ENCODE measurements around the gene CFAP299.
"Not testable (repeated sequence)": the region's sequence is repeated elsewhere in the genome, so short reads cannot be mapped to it uniquely, and the experiment has no call there.

The CFAP299 gene

GRCh38 chr4:80614319-80614718 is 278.8 kb downstream of the CFAP299 start:
- DNase-seq, result no peak

- no peak for DNase-seq
Measured at GRCh38 chr4:80615099-80615498, 279.6 kb downstream of the CFAP299 start.

- no peak for DNase-seq
Measured at GRCh38 chr4:80619070-80619674, 283.6 kb downstream of the CFAP299 start.

- no peak for DNase-seq
Measured at GRCh38 chr4:80631861-80632260, 296.3 kb downstream of the CFAP299 start.

- no peak for DNase-seq
Measured at GRCh38 chr4:80637190-80637589, 301.7 kb downstream of the CFAP299 start.

- no peak for DNase-seq
Measured at GRCh38 chr4:80646061-80646460, 310.5 kb downstream of the CFAP299 start.

- no peak for DNase-seq
Measured at GRCh38 chr4:80655662-80656061, 320.1 kb downstream of the CFAP299 start.

GRCh38 chr4:80670118-80670517 is 334.6 kb downstream of the CFAP299 start:
- DNase-seq, result not testable (repeated sequence)

- DNase-seq, result no peak
Measured at GRCh38 chr4:80678413-80678812, 342.9 kb downstream of the CFAP299 start.

- DNase-seq, result no peak
Measured at GRCh38 chr4:80680934-80681333, 345.4 kb downstream of the CFAP299 start.

GRCh38 chr4:80685214-80685613 is 349.7 kb downstream of the CFAP299 start:
- no peak for DNase-seq

- not testable (repeated sequence) for DNase-seq
Measured at GRCh38 chr4:80687736-80688135, 352.2 kb downstream of the CFAP299 start.

- no peak for DNase-seq
Measured at GRCh38 chr4:80694171-80694570, 358.6 kb downstream of the CFAP299 start.

- DNase-seq, result no peak
Measured at GRCh38 chr4:80705311-80705710, 369.8 kb downstream of the CFAP299 start.

- DNase-seq, result no peak
Measured at GRCh38 chr4:80709082-80709869, 373.7 kb downstream of the CFAP299 start.

- no peak for DNase-seq
Measured at GRCh38 chr4:80710748-80711451, 375.4 kb downstream of the CFAP299 start.

GRCh38 chr4:80711956-80712355 is 376.4 kb downstream of the CFAP299 start:
- no peak for DNase-seq

- DNase-seq, result no peak
Measured at GRCh38 chr4:80713409-80713808, 377.9 kb downstream of the CFAP299 start.

- no peak for DNase-seq
Measured at GRCh38 chr4:80717204-80717603, 381.7 kb downstream of the CFAP299 start.

GRCh38 chr4:80726471-80726870 is 390.9 kb downstream of the CFAP299 start:
- DNase-seq, result no peak

GRCh38 chr4:80730158-80730557 is 394.6 kb downstream of the CFAP299 start:
- no peak for DNase-seq

- DNase-seq, result peak; percentile 67
Measured at GRCh38 chr4:80731436-80731835, 395.9 kb downstream of the CFAP299 start.

- DNase-seq, result no peak
Measured at GRCh38 chr4:80732010-80732409, 396.5 kb downstream of the CFAP299 start.

- DNase-seq, result no peak
Measured at GRCh38 chr4:80740375-80740774, 404.8 kb downstream of the CFAP299 start.
